GM12878 (cell line): ENCODE measurements around the gene DIO1.

Experiments
- CTCF ChIP-seq, 3 experiments: IDR thresholded peaks in 2 of 3; conservative IDR thresholded peaks in 1 of 3; 2 replicates each; pipeline ENCODE4 v1.5.1; 2011; ENCODE audit warnings: low read depth in 3 of 3, low read length in 3 of 3, mild to moderate bottlenecking in 3 of 3, control low read depth in 2 of 3, moderate library complexity in 2 of 3, inconsistent platforms in 1 of 3, mixed read lengths in 1 of 3; ENCODE audit not compliant: control insufficient read depth in 2 of 3, insufficient read depth in 1 of 3; ENCODE audit errors: extremely low read depth in 1 of 3
- EZH2 ChIP-seq: IDR thresholded peaks from 2 replicates; pipeline ENCODE4 v1.6.1; 2012; ENCODE audit warnings: low read depth, mild to moderate bottlenecking, control low read depth, inconsistent platforms, low read length, borderline replicate concordance; ENCODE audit not compliant: control insufficient read depth
- KDM1A ChIP-seq: fragments of 200-600 bp; sonication (generic); IDR thresholded peaks from 2 replicates; pipeline ENCODE4 v1.6.1; 2016; ENCODE audit warnings: borderline replicate concordance
- POLR2A ChIP-seq: IDR thresholded peaks from 2 replicates; pipeline ENCODE4 v1.6.1; 2011; ENCODE audit warnings: low read depth, mild to moderate bottlenecking, low read length
- RAD21 ChIP-seq: IDR thresholded peaks from 2 replicates; pipeline ENCODE4 v1.6.1; 2011; ENCODE audit warnings: mild to moderate bottlenecking, low read depth, low read length, moderate library complexity; ENCODE audit not compliant: insufficient read depth
- RFX5 ChIP-seq: IDR thresholded peaks from 2 replicates; pipeline ENCODE4 v1.6.1; 2011; ENCODE audit warnings: low read depth, low read length, improper control_type of control experiment

GRCh38 chr1:53890522-53890941, 3.5 kb upstream of the DIO1 start:
- no peak for TF ChIP-seq CTCF (IDR thresholded peaks at IDR 0.05 in 2 of 3, conservative IDR thresholded peaks at IDR 0.05 in 1 of 3; ENCODE audit: control insufficient read depth in 2 of 3, extremely low read depth in 1 of 3, insufficient read depth in 1 of 3, low read depth in 3 of 3, low read length in 3 of 3)
- TF ChIP-seq RAD21: no peak
- TF ChIP-seq POLR2A: no peak
- no peak for TF ChIP-seq KDM1A
- no peak for TF ChIP-seq EZH2
- no peak for TF ChIP-seq RFX5
